Measurements from ENCODE around the gene DDX41.

Gene DDX41

DNA sequence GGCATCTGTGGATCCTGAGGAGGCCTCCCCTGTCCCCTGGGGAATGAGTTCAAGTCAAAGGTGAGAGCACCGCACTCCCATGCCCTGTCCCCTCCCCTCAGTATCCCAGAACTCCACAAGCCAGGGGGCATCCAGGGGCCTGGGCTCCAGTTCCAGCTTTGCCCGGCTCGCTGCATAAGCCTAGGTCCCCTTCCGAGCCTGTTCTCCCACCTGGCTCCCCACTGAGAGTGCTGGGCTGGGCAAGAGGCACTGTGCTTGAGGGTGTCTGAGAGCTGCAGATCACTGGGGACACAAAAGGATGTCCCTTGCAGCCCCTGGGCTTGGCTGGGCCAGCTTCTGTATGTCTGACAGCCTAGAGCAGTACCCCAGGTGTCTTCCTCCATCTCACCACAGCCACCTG, 11.7 kb downstream of the DDX41 start:
- H3K4me3 ChIP-seq (ENCODE audit: control insufficient read depth, low read depth, low read length): no peak overlapping the region
- no peak for DNase-seq (ENCODE audit: low read depth)
- TF ChIP-seq, protein P1, sequence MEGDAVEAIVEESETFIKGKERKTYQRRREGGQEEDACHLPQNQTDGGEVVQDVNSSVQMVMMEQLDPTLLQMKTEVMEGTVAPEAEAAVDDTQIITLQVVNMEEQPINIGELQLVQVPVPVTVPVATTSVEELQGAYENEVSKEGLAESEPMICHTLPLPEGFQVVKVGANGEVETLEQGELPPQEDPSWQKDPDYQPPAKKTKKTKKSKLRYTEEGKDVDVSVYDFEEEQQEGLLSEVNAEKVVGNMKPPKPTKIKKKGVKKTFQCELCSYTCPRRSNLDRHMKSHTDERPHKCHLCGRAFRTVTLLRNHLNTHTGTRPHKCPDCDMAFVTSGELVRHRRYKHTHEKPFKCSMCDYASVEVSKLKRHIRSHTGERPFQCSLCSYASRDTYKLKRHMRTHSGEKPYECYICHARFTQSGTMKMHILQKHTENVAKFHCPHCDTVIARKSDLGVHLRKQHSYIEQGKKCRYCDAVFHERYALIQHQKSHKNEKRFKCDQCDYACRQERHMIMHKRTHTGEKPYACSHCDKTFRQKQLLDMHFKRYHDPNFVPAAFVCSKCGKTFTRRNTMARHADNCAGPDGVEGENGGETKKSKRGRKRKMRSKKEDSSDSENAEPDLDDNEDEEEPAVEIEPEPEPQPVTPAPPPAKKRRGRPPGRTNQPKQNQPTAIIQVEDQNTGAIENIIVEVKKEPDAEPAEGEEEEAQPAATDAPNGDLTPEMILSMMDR (conservative IDR thresholded peaks at IDR 0.05; ENCODE audit: control insufficient read depth, insufficient read depth, low read depth, low read length): no peak

DNA sequence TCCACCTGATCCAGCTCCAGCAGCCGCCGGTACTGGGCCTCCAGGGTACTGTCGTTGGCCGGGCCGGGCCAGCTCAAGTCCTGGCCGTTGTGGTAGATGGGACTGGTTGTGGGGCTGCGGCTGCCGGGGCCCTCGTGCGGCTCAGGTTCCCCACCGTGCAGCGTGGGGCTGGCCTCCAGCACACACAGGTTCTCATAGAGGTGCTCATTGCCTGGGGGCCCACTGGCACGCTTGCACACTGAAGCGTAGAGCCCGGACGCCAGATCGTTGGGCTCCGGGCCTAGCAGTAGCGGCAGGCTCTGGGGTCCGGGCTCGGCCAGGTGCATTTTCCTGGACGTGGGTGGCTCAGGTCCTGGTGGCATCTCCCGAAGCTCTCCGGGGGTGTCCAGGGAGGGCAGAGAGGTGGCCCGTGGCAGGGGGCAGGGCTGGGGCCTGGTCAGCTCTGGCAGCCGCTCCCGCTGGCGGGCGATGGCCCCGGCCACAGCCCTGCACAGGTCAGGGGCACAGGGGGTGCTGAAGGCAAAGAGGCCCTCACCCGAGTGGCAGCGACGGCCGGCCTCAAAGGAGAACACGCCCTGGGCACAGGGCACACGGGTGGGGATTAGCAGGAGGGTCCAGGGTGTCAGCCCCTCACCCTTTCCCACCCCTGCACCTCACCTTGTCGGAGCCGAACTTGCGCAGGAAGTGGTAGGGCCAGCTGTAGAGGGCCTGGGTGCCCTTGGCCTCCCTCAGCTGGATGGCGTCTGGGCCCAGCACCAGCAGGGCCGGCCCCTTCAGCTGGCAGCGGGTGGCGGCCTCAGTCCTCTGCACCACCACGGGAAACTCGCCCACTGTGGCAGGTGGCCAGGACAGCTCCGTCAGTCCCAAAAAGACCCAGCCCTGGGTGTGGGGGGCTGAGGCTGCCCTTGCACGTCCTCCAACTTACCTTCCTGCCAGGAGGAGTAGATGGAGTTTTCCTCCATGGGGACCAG, 12.4 kb downstream of the DDX41 start:
- TF ChIP-seq, protein P1 (conservative IDR thresholded peaks at IDR 0.05; ENCODE audit: control insufficient read depth, insufficient read depth, low read depth, low read length): no peak
- H3K4me3 ChIP-seq (ENCODE audit: control insufficient read depth, low read depth, low read length): no peak overlapping the region
- no peak for DNase-seq (ENCODE audit: low read depth)

GRCh38 chr5:177503351-177504085, 13.2 kb downstream of the DDX41 start:
- TF ChIP-seq, protein P1 (conservative IDR thresholded peaks at IDR 0.05; ENCODE audit: control insufficient read depth, insufficient read depth, low read depth, low read length): no peak
- no peak overlapping the region for H3K4me3 ChIP-seq (ENCODE audit: control insufficient read depth, low read depth, low read length)
- no peak for DNase-seq (ENCODE audit: low read depth)

DNA sequence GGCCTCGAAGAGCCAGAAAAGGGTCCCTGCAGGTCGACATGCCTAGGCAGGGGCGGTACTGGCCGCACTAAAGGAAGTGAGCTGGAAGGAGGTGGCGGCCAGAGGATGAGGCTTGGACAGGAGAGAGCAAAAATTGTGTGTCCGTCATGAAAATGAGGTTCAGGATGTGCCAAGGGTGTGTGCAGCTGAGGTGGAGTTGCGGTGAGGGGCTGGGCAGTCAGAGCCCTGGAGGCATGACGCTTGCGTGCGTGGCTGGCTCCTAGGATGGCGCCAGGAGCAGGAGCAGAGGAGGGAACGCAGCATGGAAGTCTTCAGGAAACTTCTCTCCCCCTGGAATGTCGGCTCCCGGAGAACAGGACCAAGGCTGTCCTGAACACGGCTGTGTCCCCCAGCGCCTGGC, 13.9 kb downstream of the DDX41 start:
- no peak overlapping the region for H3K4me3 ChIP-seq (ENCODE audit: control insufficient read depth, low read depth, low read length)
- TF ChIP-seq, protein P1 (conservative IDR thresholded peaks at IDR 0.05; ENCODE audit: control insufficient read depth, insufficient read depth, low read depth, low read length): no peak
- no peak for DNase-seq (ENCODE audit: low read depth)

GRCh38 chr5:177501874-177502678, 14.7 kb downstream of the DDX41 start:
- TF ChIP-seq, protein P1 (conservative IDR thresholded peaks at IDR 0.05; ENCODE audit: control insufficient read depth, insufficient read depth, low read depth, low read length): no peak
- no peak overlapping the region for H3K4me3 ChIP-seq (ENCODE audit: control insufficient read depth, low read depth, low read length)
- no peak for DNase-seq (ENCODE audit: low read depth)
